Lung (tissue), 16 donors: ENCODE data around the gene NOX4. TPM values are rescaled to one million over a fixed set of nuclear protein-coding genes. Genes with fewer than 3 reads are reported as not detected.

Experiments
- ATAC-seq: fragments of 200-7000 bp; cut with Tn5 transposase; one replicate; pipeline ENCODE4 v1.9.1; 2020; ENCODE audit warnings: moderate number of reproducible peaks; ENCODE audit not compliant: insufficient read depth, low FRiP score
- DNase-seq, 3 donors: peaks; one replicate each; pipeline ENCODE4 v3.0.0-alpha.2; 2013 to 2017
- H3K27ac ChIP-seq, 2 donors: one replicate each; pipeline ENCODE4 v1.5.1; 2013; ENCODE audit warnings: mild to moderate bottlenecking in 2 of 2, moderate library complexity in 2 of 2, control low read depth in 1 of 2, inconsistent platforms in 1 of 2, low read depth in 1 of 2, low read length in 1 of 2
- H3K27me3 ChIP-seq, 3 donors: one replicate each; pipeline ENCODE4 v1.5.1; 2013; ENCODE audit warnings: low read length in 2 of 3; ENCODE audit not compliant: control insufficient read depth in 3 of 3, insufficient read depth in 3 of 3
- H3K36me3 ChIP-seq, 4 donors: one replicate each; pipeline ENCODE4 v1.5.1; 2013; ENCODE audit warnings: low read length in 4 of 4, mild to moderate bottlenecking in 1 of 4, moderate library complexity in 1 of 4; ENCODE audit not compliant: control insufficient read depth in 4 of 4, insufficient read depth in 4 of 4
- H3K4me1 ChIP-seq, 5 donors: one replicate each; pipeline ENCODE4 v1.5.1; 2013; ENCODE audit warnings: low read length in 5 of 5, mild to moderate bottlenecking in 2 of 5, moderate library complexity in 1 of 5; ENCODE audit not compliant: control insufficient read depth in 5 of 5, insufficient read depth in 5 of 5
- H3K4me3 ChIP-seq: one replicate; pipeline ENCODE4 v1.5.1; 2013; ENCODE audit warnings: mild to moderate bottlenecking, control low read depth, moderate library complexity
- H3K9ac ChIP-seq, 2 donors: one replicate each; pipeline ENCODE4 v1.5.1; 2013; ENCODE audit warnings: low read length in 2 of 2, control low read depth in 1 of 2; ENCODE audit not compliant: insufficient read depth in 1 of 2
- H3K9me3 ChIP-seq, 4 donors: one replicate each; pipeline ENCODE4 v1.5.1; 2013; ENCODE audit warnings: low read length in 3 of 4, mild to moderate bottlenecking in 1 of 4, moderate library complexity in 1 of 4; ENCODE audit not compliant: control insufficient read depth in 4 of 4, insufficient read depth in 3 of 4
- WGBS, 2 donors: extraction: QIAGEN DNeasy Blood & Tissue Kit; methylation state at CpG; one replicate each; pipeline ENCODE4 v1.1.7; 2013; 5-methylcytosine and 5-hydroxymethylcytosine counted together
- long read RNA-seq, 5 donors: transcript quantifications; one replicate each; lab custom pipeline, GENCODE V29; 2026
- polyA plus RNA-seq, 2 donors: library from polyadenylated mRNA; stranded (reverse); fragments of 200-250 nt; gene quantifications; one replicate each; pipeline ENCODE4 v1.2.1, GENCODE V29; 2013
- total RNA-seq, 2 donors: library from RNA; depleted of rRNA in 1 of 2; stranded (reverse); fragments of >200 nt in 1 of 2; gene quantifications; one replicate each; pipeline ENCODE4 v1.2.1, GENCODE V29; 2014 to 2021
- TF ChIP-seq, protein P1 (sequence below): IDR thresholded peaks from 2 replicates; pipeline ENCODE4 v1.5.1; 2012; ENCODE audit warnings: mild to moderate bottlenecking; ENCODE audit errors: control extremely low read depth, extremely low read depth
- donor health status: control.
- donor health status: control.
- donor health status: Bipolar disorder and iron deficiency.
- donor health status: healthy.
- donor health status: DM: yes; HTN: yes; CAD: no.

NOX4 gene
- total RNA-seq = 1 to 10 TPM; 1.8 to 2.3 TPM
- polyA plus RNA-seq = under 1 TPM; 0.46 to 0.67 TPM
- long read RNA-seq, donor 1 = 0 reads
- long read RNA-seq, donor 2 = 0 reads
- long read RNA-seq, donor 3 = 0 reads
- long read RNA-seq, donor 4 = 0 reads
- long read RNA-seq, donor 5, partial matches to known transcripts = 0 of 1 reads
- long read RNA-seq, donor 5, other reads (novel, unspliced or antisense) = 0 of 1 reads

DNA sequence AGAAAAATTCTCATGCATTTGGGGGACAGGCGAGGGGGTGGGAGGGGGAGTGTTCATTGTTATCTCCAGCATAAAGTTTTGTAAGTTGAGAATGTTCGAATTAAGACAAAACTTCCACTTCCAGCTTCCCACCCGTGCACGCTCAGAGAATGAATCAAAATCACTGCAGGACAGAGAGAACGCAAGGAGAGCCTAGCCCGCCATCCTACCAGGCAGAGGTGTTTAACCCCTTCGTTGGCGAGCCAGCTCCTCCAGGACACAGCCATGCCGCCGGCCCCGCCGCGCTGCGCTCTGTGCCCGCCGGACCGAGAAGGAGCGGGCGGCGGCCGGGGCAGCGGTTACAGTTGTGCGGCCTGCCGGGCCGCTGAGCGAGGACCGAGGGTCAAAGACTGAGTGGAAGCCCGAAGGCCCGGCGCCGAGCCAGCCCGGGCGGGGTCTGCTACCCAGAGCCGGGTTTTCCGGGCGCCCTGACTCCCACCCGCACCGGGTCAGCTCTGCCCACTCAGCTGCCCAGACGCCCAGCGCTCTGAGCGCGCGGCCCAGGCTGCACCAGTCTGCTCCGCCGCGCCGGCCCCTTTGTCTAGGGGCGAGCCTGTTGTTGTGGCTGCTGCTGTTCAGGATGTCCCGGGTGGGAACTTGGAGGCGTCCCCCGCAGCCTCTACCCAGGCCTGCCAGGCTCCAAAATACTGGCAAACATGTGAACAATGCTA is at the start of gene NOX4:
Gene NOX4 (minus strand): TSS at position 395 of the 710 bp plus-strand sequence. CDS start 129 bp downstream, at position 266.
- Histone ChIP-seq H3K9me3 (peaks cover 0 to 2% (median 0%) of the 10 kb centered on the region in 4 donors), H3K4me1 (peaks cover 0 to 21% (median 0%) of the 10 kb centered on the region in 5 donors), H3K4me3 (peak within 1 kb of the TSS; percentile 10), H3K9ac (peak within 1 kb of the TSS; percentile 52 to 73), H3K27me3 (no peaks in the 10 kb centered on the region), H3K36me3 (no peaks in the 10 kb centered on the region), H3K27ac (peak within 1 kb of the TSS; percentile 6 to 54)
- peak; percentile 85 to 87 (median 85) for DNase-seq
- WGBS, 2 donors = 2 to 5% methylated on average over 47 to 51 of the region's 51 CpGs
- peak; percentile 69 for ATAC-seq
- TF ChIP-seq, protein P1, sequence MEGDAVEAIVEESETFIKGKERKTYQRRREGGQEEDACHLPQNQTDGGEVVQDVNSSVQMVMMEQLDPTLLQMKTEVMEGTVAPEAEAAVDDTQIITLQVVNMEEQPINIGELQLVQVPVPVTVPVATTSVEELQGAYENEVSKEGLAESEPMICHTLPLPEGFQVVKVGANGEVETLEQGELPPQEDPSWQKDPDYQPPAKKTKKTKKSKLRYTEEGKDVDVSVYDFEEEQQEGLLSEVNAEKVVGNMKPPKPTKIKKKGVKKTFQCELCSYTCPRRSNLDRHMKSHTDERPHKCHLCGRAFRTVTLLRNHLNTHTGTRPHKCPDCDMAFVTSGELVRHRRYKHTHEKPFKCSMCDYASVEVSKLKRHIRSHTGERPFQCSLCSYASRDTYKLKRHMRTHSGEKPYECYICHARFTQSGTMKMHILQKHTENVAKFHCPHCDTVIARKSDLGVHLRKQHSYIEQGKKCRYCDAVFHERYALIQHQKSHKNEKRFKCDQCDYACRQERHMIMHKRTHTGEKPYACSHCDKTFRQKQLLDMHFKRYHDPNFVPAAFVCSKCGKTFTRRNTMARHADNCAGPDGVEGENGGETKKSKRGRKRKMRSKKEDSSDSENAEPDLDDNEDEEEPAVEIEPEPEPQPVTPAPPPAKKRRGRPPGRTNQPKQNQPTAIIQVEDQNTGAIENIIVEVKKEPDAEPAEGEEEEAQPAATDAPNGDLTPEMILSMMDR = no peak

- DNase-seq (no peak), ATAC-seq (no peak)
- H3K27me3 ChIP-seq = no peaks in the 10 kb centered on the region
- TF ChIP-seq, protein P1 = no peak
- H3K4me1 ChIP-seq = no peaks in the 10 kb centered on the region
- H3K9ac ChIP-seq = no peak overlapping the region
- H3K27ac ChIP-seq = no peak overlapping the region
- no peaks in the 10 kb centered on the region for H3K9me3 ChIP-seq
- no peaks in the 10 kb centered on the region for H3K36me3 ChIP-seq
- H3K4me3 ChIP-seq = no peak overlapping the region
- WGBS, 2 donors = 66 to 67% methylated on average over 1 of the region's 1 CpG
Measured at GRCh38 chr11:89540826-89541225, 49.7 kb upstream of the NOX4 start.

- Histone ChIP-seq H3K27me3 (no peaks in the 10 kb centered on the region), H3K4me3 (no peak overlapping the region), H3K4me1 (no peaks in the 10 kb centered on the region), H3K36me3 (no peaks in the 10 kb centered on the region), H3K9ac (no peak overlapping the region), H3K9me3 (no peaks in the 10 kb centered on the region), H3K27ac (no peak overlapping the region)
- WGBS, 2 donors = 81 to 86% methylated on average over 1 of the region's 1 CpG
- DNase-seq = no peak
- TF ChIP-seq, protein P1 = no peak
- no peak for ATAC-seq
Measured at GRCh38 chr11:89537936-89538335, 46.8 kb upstream of the NOX4 start.
